Measurements from ENCODE around the gene TM4SF18.

The TM4SF18 gene

DNA sequence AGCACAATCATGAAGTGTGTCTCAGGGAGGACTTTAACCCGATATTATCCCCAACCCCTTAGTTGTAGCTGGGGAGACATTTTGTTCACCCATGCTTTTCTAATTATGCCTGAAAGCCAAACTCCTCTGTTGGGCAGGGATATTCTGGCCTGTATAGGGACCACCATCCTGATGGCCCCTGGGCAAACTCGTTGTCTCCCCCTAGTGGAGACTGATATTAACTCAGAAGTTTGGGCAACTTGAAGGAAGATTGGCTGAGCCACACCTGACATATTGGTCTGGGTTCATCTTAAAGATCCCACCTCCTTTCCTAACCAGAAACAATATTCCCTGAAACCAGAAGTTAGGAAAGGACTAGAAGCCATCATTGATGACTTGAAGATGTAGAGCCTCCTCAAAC, 42.3 kb downstream of the TM4SF18 start (continued):
- TF ChIP-seq OSR1 (CRISPR knock-in tag; IDR thresholded peaks at IDR 0.05): no peak
- TF ChIP-seq, protein P1, sequence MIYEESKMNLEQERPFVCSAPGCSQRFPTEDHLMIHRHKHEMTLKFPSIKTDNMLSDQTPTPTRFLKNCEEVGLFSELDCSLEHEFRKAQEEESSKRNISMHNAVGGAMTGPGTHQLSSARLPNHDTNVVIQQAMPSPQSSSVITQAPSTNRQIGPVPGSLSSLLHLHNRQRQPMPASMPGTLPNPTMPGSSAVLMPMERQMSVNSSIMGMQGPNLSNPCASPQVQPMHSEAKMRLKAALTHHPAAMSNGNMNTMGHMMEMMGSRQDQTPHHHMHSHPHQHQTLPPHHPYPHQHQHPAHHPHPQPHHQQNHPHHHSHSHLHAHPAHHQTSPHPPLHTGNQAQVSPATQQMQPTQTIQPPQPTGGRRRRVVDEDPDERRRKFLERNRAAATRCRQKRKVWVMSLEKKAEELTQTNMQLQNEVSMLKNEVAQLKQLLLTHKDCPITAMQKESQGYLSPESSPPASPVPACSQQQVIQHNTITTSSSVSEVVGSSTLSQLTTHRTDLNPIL (CRISPR knock-in tag; IDR thresholded peaks at IDR 0.05; ENCODE audit: low read depth): no peak
- TF ChIP-seq, protein P2, sequence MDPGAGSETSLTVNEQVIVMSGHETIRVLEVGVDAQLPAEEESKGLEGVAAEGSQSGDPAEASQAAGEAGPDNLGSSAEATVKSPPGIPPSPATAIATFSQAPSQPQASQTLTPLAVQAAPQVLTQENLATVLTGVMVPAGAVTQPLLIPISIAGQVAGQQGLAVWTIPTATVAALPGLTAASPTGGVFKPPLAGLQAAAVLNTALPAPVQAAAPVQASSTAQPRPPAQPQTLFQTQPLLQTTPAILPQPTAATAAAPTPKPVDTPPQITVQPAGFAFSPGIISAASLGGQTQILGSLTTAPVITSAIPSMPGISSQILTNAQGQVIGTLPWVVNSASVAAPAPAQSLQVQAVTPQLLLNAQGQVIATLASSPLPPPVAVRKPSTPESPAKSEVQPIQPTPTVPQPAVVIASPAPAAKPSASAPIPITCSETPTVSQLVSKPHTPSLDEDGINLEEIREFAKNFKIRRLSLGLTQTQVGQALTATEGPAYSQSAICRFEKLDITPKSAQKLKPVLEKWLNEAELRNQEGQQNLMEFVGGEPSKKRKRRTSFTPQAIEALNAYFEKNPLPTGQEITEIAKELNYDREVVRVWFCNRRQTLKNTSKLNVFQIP (CRISPR knock-in tag; IDR thresholded peaks at IDR 0.05; ENCODE audit: borderline replicate concordance, low read depth): no peak
- TF ChIP-seq CSDC2 (CRISPR knock-in tag; IDR thresholded peaks at IDR 0.05): no peak
- no peak for TF ChIP-seq PPARA (CRISPR knock-in tag; IDR thresholded peaks at IDR 0.05; ENCODE audit: borderline replicate concordance)

DNA sequence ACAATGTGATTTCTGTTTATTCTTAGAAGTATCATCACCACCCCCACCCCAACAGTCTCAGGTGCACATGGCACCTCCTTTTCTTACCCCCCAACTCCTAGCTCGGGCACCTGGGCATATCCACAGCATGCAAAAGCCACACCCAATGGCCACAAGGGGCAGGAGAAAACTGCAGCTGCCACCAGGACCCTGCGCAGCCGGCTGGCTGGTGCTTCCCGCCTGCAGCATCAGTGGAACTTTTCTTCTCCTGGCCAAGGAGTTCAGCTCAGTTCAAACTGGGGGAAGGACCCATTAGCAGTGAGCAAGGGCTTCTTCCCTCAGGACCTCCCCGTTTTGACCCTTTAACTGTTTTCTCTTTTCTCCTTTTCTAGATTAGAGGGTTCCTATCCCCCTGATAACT, 44.8 kb downstream of the TM4SF18 start:
- TF ChIP-seq SNAI2 (CRISPR knock-in tag; IDR thresholded peaks at IDR 0.05) (no peak), ZNF8 (CRISPR knock-in tag; IDR thresholded peaks at IDR 0.05) (no peak), RARB (CRISPR knock-in tag; IDR thresholded peaks at IDR 0.05) (no peak), ZNF565 (CRISPR knock-in tag; conservative IDR thresholded peaks at IDR 0.05; ENCODE audit: low read depth) (no peak), CSDC2 (CRISPR knock-in tag; IDR thresholded peaks at IDR 0.05) (no peak)
- TF ChIP-seq, protein P2 (CRISPR knock-in tag; IDR thresholded peaks at IDR 0.05; ENCODE audit: borderline replicate concordance, low read depth): no peak
- no peak for ATAC-seq

DNA sequence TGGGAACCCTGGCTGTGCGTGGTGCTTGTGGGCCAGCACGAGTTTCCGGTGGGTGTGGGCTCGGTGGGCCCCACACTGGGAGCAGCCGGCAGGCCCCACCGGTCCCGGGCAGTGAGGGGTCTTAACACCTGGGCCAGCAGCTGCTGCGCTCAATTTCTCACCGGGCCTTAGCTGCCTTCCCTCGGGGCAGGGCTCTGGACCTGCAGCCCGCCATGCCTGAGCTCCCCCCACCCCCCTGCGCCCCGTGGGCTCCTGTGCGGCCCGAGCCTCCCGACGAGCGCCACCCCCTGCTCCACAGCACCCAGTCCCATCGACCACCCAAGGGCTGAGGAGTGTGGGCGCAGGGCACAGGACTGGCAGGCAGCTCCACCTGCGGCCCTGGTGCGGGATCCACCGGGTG, 49.4 kb downstream of the TM4SF18 start:
- no peak for ATAC-seq
- TF ChIP-seq, protein P1 (CRISPR knock-in tag; IDR thresholded peaks at IDR 0.05; ENCODE audit: low read depth): no peak
- TF ChIP-seq ZNF8 (CRISPR knock-in tag; IDR thresholded peaks at IDR 0.05) (no peak), ZFP30 (CRISPR knock-in tag; IDR thresholded peaks at IDR 0.05) (no peak), TOX (CRISPR knock-in tag; IDR thresholded peaks at IDR 0.05; ENCODE audit: borderline replicate concordance) (no peak), ESRRG (CRISPR knock-in tag; IDR thresholded peaks at IDR 0.05) (no peak), PPARA (CRISPR knock-in tag; IDR thresholded peaks at IDR 0.05; ENCODE audit: borderline replicate concordance) (no peak), GLIS3 (CRISPR knock-in tag; IDR thresholded peaks at IDR 0.05) (no peak), ZNF70 (CRISPR knock-in tag; IDR thresholded peaks at IDR 0.05) (no peak)
- TF ChIP-seq, protein P3, sequence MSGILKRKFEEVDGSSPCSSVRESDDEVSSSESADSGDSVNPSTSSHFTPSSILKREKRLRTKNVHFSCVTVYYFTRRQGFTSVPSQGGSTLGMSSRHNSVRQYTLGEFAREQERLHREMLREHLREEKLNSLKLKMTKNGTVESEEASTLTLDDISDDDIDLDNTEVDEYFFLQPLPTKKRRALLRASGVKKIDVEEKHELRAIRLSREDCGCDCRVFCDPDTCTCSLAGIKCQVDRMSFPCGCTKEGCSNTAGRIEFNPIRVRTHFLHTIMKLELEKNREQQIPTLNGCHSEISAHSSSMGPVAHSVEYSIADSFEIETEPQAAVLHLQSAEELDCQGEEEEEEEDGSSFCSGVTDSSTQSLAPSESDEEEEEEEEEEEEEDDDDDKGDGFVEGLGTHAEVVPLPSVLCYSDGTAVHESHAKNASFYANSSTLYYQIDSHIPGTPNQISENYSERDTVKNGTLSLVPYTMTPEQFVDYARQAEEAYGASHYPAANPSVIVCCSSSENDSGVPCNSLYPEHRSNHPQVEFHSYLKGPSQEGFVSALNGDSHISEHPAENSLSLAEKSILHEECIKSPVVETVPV (CRISPR knock-in tag; IDR thresholded peaks at IDR 0.05): no peak
- TF ChIP-seq, protein P2 (CRISPR knock-in tag; IDR thresholded peaks at IDR 0.05; ENCODE audit: borderline replicate concordance, low read depth): no peak
- TF ChIP-seq, protein P4, sequence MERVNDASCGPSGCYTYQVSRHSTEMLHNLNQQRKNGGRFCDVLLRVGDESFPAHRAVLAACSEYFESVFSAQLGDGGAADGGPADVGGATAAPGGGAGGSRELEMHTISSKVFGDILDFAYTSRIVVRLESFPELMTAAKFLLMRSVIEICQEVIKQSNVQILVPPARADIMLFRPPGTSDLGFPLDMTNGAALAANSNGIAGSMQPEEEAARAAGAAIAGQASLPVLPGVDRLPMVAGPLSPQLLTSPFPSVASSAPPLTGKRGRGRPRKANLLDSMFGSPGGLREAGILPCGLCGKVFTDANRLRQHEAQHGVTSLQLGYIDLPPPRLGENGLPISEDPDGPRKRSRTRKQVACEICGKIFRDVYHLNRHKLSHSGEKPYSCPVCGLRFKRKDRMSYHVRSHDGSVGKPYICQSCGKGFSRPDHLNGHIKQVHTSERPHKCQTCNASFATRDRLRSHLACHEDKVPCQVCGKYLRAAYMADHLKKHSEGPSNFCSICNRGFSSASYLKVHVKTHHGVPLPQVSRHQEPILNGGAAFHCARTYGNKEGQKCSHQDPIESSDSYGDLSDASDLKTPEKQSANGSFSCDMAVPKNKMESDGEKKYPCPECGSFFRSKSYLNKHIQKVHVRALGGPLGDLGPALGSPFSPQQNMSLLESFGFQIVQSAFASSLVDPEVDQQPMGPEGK (CRISPR knock-in tag; IDR thresholded peaks at IDR 0.05; ENCODE audit: borderline replicate concordance): no peak
- TF ChIP-seq, protein P5, sequence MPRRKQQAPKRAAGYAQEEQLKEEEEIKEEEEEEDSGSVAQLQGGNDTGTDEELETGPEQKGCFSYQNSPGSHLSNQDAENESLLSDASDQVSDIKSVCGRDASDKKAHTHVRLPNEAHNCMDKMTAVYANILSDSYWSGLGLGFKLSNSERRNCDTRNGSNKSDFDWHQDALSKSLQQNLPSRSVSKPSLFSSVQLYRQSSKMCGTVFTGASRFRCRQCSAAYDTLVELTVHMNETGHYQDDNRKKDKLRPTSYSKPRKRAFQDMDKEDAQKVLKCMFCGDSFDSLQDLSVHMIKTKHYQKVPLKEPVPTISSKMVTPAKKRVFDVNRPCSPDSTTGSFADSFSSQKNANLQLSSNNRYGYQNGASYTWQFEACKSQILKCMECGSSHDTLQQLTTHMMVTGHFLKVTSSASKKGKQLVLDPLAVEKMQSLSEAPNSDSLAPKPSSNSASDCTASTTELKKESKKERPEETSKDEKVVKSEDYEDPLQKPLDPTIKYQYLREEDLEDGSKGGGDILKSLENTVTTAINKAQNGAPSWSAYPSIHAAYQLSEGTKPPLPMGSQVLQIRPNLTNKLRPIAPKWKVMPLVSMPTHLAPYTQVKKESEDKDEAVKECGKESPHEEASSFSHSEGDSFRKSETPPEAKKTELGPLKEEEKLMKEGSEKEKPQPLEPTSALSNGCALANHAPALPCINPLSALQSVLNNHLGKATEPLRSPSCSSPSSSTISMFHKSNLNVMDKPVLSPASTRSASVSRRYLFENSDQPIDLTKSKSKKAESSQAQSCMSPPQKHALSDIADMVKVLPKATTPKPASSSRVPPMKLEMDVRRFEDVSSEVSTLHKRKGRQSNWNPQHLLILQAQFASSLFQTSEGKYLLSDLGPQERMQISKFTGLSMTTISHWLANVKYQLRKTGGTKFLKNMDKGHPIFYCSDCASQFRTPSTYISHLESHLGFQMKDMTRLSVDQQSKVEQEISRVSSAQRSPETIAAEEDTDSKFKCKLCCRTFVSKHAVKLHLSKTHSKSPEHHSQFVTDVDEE (CRISPR knock-in tag; IDR thresholded peaks at IDR 0.05): no peak
